A549 (cell line): ENCODE data around the gene PIGN.

Source experiments
- BHLHE40 ChIP-seq: IDR thresholded peaks from 2 replicates; pipeline ENCODE4 v1.6.1; 2012; ENCODE audit warnings: low read depth, low read length, inconsistent platforms
- CEBPB ChIP-seq, 2 experiments: fragments of >200 bp in 1 of 2; sonication (Bioruptor Twin) in 1 of 2; formaldehyde crosslinking in 1 of 2; IDR thresholded peaks; 2 replicates each; pipeline ENCODE4 v1.6.1; 2012 to 2016
- FOSL2 ChIP-seq, 2 experiments: fragments of 450-650 bp in 1 of 2; fragments of >200 bp in 1 of 2; sonication (Bioruptor Twin) in 1 of 2; formaldehyde crosslinking; IDR thresholded peaks; 2 replicates each; pipeline versions ENCODE4 v1.5.0 to v1.6.1; 2016 to 2020; ENCODE audit warnings: mild to moderate bottlenecking in 1 of 2, moderate library complexity in 1 of 2
- HDAC2 ChIP-seq: fragments of 200-600 bp; sonication (generic); IDR thresholded peaks from 2 replicates; pipeline ENCODE4 v1.6.1; 2016
- JUN ChIP-seq, 2 experiments: fragments of >200 bp; sonication (Bioruptor Twin); formaldehyde crosslinking; IDR thresholded peaks; 2 replicates in 1 of 2; 3 replicates in 1 of 2; pipeline ENCODE4 v1.6.1; 2016 to 2017
- JUNB ChIP-seq: fragments of >200 bp; sonication (Bioruptor Twin); formaldehyde crosslinking; IDR thresholded peaks from 2 replicates; pipeline ENCODE4 v1.6.1; 2016
- MAZ ChIP-seq: fragments of 150-350 bp; IDR thresholded peaks from 2 replicates; pipeline ENCODE4 v1.6.1; 2014; ENCODE audit warnings: antibody characterized with exemption, low read depth, low read length, borderline replicate concordance
- POLR2A ChIP-seq: IDR thresholded peaks from 2 replicates; pipeline ENCODE4 v1.6.1; 2012; ENCODE audit warnings: mild to moderate bottlenecking, low read length
- TF ChIP-seq, protein P1 (sequence below): IDR thresholded peaks from 2 replicates; pipeline ENCODE4 v1.6.1; 2012; ENCODE audit warnings: low read depth, borderline replicate concordance
- TF ChIP-seq, protein P2 (sequence below): fragments of >200 bp; sonication (Bioruptor Twin); formaldehyde crosslinking; IDR thresholded peaks from 3 replicates; pipeline ENCODE4 v1.5.1; 2016
- TF ChIP-seq, protein P3 (sequence below): fragments of >200 bp; sonication (Bioruptor Twin); formaldehyde crosslinking; IDR thresholded peaks from 3 replicates; pipeline ENCODE4 v1.6.1; 2016

DNA sequence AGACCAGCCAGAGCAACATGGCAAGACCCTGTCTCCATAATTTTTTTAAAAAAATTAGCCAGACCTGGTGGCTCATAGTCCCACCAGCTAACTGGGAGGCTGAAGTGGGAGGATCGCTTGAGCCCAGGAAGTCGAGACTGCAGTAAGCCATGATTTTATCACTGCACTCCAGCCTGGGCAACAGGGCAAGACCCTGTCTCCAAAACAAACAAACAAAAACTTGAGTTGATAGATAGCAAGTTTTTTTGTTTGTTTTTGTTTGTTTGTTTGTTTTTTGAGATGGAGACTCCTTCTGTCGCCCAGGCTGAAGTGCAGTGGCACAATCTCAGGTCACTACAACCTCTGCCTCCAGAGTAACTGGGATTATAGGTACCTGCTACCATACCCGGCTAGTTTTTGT lies 19.0 kb upstream of the PIGN start:
- TF ChIP-seq, protein P1, sequence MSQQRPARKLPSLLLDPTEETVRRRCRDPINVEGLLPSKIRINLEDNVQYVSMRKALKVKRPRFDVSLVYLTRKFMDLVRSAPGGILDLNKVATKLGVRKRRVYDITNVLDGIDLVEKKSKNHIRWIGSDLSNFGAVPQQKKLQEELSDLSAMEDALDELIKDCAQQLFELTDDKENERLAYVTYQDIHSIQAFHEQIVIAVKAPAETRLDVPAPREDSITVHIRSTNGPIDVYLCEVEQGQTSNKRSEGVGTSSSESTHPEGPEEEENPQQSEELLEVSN, result no peak
- TF ChIP-seq CEBPB (IDR thresholded peaks at IDR 0.05) (no peak), JUN (IDR thresholded peaks at IDR 0.05) (no peak), HDAC2 (no peak), BHLHE40 (no peak), MAZ (no peak), POLR2A (no peak), JUNB (no peak), FOSL2 (IDR thresholded peaks at IDR 0.05) (no peak), FOSL2 (CRISPR knock-in tag; IDR thresholded peaks at IDR 0.05) (no peak)
- TF ChIP-seq, protein P2, sequence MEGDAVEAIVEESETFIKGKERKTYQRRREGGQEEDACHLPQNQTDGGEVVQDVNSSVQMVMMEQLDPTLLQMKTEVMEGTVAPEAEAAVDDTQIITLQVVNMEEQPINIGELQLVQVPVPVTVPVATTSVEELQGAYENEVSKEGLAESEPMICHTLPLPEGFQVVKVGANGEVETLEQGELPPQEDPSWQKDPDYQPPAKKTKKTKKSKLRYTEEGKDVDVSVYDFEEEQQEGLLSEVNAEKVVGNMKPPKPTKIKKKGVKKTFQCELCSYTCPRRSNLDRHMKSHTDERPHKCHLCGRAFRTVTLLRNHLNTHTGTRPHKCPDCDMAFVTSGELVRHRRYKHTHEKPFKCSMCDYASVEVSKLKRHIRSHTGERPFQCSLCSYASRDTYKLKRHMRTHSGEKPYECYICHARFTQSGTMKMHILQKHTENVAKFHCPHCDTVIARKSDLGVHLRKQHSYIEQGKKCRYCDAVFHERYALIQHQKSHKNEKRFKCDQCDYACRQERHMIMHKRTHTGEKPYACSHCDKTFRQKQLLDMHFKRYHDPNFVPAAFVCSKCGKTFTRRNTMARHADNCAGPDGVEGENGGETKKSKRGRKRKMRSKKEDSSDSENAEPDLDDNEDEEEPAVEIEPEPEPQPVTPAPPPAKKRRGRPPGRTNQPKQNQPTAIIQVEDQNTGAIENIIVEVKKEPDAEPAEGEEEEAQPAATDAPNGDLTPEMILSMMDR, result no peak
- TF ChIP-seq, protein P3, sequence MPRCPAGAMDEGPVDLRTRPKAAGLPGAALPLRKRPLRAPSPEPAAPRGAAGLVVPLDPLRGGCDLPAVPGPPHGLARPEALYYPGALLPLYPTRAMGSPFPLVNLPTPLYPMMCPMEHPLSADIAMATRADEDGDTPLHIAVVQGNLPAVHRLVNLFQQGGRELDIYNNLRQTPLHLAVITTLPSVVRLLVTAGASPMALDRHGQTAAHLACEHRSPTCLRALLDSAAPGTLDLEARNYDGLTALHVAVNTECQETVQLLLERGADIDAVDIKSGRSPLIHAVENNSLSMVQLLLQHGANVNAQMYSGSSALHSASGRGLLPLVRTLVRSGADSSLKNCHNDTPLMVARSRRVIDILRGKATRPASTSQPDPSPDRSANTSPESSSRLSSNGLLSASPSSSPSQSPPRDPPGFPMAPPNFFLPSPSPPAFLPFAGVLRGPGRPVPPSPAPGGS, result no peak
